NCI-H1048 (cell line): ENCODE measurements around the gene LSM12.
A peak's percentile ranks its signal among the peaks of the same experiment; 100 is the strongest.
"Not testable (repeated sequence)": the region's sequence is repeated elsewhere in the genome, so short reads cannot be mapped to it uniquely, and the experiment has no call there.

Source experiments
- DNase-seq: peaks from one replicate; lab custom pipeline; 2025; lab: John Stamatoyannopoulos, UW

The LSM12 gene

GRCh38 chr17:44066204-44066930 lies at the start of gene LSM12:
Gene LSM12, minus strand, starts transcription at chr17:44066671. Its CDS starts 84 bp downstream, at chr17:44066587.
- peak; percentile 80 for DNase-seq

GRCh38 chr17:44115585-44116415 lies 49.3 kb upstream of the LSM12 start:
- no peak for DNase-seq

GRCh38 chr17:44113868-44114840 lies 47.7 kb upstream of the LSM12 start:
- DNase-seq: no peak

- no peak for DNase-seq
These were observed 46.9 kb upstream of the LSM12 start for GRCh38 chr17:44113382-44113781.

- DNase-seq: no peak
These were observed 46.1 kb upstream of the LSM12 start for GRCh38 chr17:44112284-44113280.

GRCh38 chr17:44111777-44112176 lies 45.3 kb upstream of the LSM12 start:
- DNase-seq: no peak

- DNase-seq: peak; percentile 34
These were observed 44.6 kb upstream of the LSM12 start for GRCh38 chr17:44110823-44111633.

- DNase-seq: no peak
These were observed 43.7 kb upstream of the LSM12 start for GRCh38 chr17:44110011-44110686.

GRCh38 chr17:44109312-44109630 lies 42.8 kb upstream of the LSM12 start:
- DNase-seq: no peak

GRCh38 chr17:44108440-44109311 lies 42.2 kb upstream of the LSM12 start:
- no peak for DNase-seq

- no peak for DNase-seq
These were observed 40.3 kb upstream of the LSM12 start for GRCh38 chr17:44106801-44107200.

- DNase-seq: no peak
These were observed 39.5 kb upstream of the LSM12 start for GRCh38 chr17:44105941-44106340.

GRCh38 chr17:44105483-44105882 lies 39.0 kb upstream of the LSM12 start:
- no peak for DNase-seq

- no peak for DNase-seq
These were observed 36.6 kb upstream of the LSM12 start for GRCh38 chr17:44102849-44103622.

GRCh38 chr17:44101858-44102257 lies 35.4 kb upstream of the LSM12 start:
- not testable (repeated sequence) for DNase-seq

GRCh38 chr17:44097110-44097958 lies 30.9 kb upstream of the LSM12 start:
- no peak for DNase-seq
